ENCODE results near the gene IFITM5. TPM values are rescaled to one million over a fixed set of nuclear protein-coding genes. Genes with fewer than 3 reads are reported as not detected.

Gene IFITM5
- total RNA-seq, 3 donors from 2014 or later: not detected

DNA sequence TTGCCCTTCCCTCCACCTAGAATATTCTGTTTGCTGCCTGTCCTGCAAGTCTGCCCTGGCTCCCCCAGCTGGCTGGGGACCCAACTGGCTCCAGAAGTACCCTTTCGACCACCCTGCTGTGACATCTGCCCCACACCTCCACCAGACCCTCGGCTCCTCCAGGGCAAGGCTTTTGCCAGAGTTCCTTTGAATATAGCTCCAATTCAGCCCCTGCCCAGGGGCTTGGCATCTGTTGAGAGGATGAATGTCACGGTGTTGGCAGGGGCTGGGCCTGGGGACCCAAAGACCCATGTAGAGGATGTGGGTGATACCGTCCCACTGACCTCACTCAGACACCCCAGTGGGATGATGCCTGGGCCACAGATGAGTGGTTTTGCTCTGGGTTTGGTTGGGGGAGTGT lies 17.2 kb downstream of the IFITM5 start:
- Histone ChIP-seq H3K36me3 (no peaks in the 10 kb centered on the region), H3K9me3 (no peaks in the 10 kb centered on the region), H3K4me3 (no peak overlapping the region), H3K27me3 (peaks cover 24 to 66% of the 10 kb centered on the region in 2 donors), H3K27ac (no peak overlapping the region), H3K4me1 (no peaks in the 10 kb centered on the region)
- TF ChIP-seq POLR2AphosphoS5 (IDR thresholded peaks at IDR 0.05) (no peak), POLR2A (IDR thresholded peaks at IDR 0.05) (no peak)
- TF ChIP-seq, protein P1, sequence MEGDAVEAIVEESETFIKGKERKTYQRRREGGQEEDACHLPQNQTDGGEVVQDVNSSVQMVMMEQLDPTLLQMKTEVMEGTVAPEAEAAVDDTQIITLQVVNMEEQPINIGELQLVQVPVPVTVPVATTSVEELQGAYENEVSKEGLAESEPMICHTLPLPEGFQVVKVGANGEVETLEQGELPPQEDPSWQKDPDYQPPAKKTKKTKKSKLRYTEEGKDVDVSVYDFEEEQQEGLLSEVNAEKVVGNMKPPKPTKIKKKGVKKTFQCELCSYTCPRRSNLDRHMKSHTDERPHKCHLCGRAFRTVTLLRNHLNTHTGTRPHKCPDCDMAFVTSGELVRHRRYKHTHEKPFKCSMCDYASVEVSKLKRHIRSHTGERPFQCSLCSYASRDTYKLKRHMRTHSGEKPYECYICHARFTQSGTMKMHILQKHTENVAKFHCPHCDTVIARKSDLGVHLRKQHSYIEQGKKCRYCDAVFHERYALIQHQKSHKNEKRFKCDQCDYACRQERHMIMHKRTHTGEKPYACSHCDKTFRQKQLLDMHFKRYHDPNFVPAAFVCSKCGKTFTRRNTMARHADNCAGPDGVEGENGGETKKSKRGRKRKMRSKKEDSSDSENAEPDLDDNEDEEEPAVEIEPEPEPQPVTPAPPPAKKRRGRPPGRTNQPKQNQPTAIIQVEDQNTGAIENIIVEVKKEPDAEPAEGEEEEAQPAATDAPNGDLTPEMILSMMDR (IDR thresholded peaks at IDR 0.05): no peak
- intact Hi-C loops (cut with DNase I; ENCODE audit: low total_unique reads): loop anchor here (2.0 kb wide), 1 partner anchor 35 kb away; no protein-coding TSS in a partner anchor
- DNase-seq (ENCODE audit: low spot score in 2 of 2): peak in 1 of 2 donors; percentile 33

DNA sequence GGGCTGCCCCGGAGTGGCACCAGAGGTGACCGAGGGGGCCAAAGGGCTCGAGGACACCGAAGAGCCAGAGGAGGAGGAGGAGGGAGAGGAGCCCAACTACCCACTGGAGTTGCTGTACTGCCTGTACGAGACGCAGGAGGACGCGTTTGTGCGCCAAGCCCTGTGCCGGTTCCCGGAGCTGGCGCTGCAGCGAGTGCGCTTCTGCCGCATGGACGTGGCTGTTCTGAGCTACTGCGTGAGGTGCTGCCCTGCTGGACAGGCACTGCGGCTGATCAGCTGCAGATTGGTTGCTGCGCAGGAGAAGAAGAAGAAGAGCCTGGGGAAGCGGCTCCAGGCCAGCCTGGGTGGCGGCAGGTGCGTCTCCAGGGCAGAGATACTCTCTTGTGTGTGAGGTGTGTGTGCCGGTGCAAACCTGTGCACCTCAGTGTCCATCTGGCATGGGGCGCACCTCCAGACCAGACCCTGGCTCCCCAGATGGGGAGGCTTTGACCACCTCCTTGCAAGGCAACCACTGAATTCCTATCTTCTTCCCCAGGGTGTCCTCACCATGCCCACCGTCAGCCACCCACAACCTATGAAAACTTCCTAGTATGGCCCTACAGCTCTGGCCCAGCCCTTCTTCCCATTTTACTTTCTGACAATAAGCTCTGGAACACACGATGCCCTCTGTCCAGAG lies 17.7 kb downstream of the IFITM5 start:
- H3K4me3 ChIP-seq: peak overlapping the region in 2 of 3 donors; percentile 33 to 59
- no peaks in the 10 kb centered on the region for H3K36me3 ChIP-seq
- intact Hi-C loops (cut with DNase I; ENCODE audit: low total_unique reads): loop anchor here (2.0 kb wide), 1 partner anchor 35 kb away; no protein-coding TSS in a partner anchor
- H3K4me1 ChIP-seq: no peaks in the 10 kb centered on the region
- DNase-seq (ENCODE audit: low spot score in 2 of 2): peak in 1 of 2 donors; percentile 28
- H3K27me3 ChIP-seq: peaks cover 24 to 66% of the 10 kb centered on the region in 2 donors
- H3K27ac ChIP-seq: no peak overlapping the region
- TF ChIP-seq POLR2AphosphoS5 (IDR thresholded peaks at IDR 0.05) (no peak), POLR2A (IDR thresholded peaks at IDR 0.05) (no peak)
- no peaks in the 10 kb centered on the region for H3K9me3 ChIP-seq

GRCh38 chr11:280706-281485 lies 18.4 kb downstream of the IFITM5 start:
- peaks cover 24 to 66% of the 10 kb centered on the region in 2 donors for H3K27me3 ChIP-seq
- no peak overlapping the region for H3K27ac ChIP-seq
- DNase-seq (ENCODE audit: low spot score in 2 of 2): peak in 1 of 2 donors; percentile 44

GRCh38 chr11:279966-280705 lies 19.2 kb downstream of the IFITM5 start:
- TF ChIP-seq, protein P1 (IDR thresholded peaks at IDR 0.05): no peak
- TF ChIP-seq POLR2AphosphoS5 (IDR thresholded peaks at IDR 0.05) (no peak), POLR2A (IDR thresholded peaks at IDR 0.05) (no peak)
- intact Hi-C loops (cut with DNase I; ENCODE audit: low total_unique reads): no loop called here
- H3K27ac ChIP-seq: no peak overlapping the region
- peak overlapping the region; percentile 32 to 59 (median 33) for H3K4me3 ChIP-seq
- no peaks in the 10 kb centered on the region for H3K4me1 ChIP-seq
- peaks cover 24 to 64% of the 10 kb centered on the region in 2 donors for H3K27me3 ChIP-seq
- H3K36me3 ChIP-seq: no peaks in the 10 kb centered on the region
- peak in 1 of 2 donors; percentile 52 for DNase-seq (ENCODE audit: low spot score in 2 of 2)
- H3K9me3 ChIP-seq: peaks cover 0 to 4% of the 10 kb centered on the region in 2 donors

More at GRCh38 chr11:280706-281485, 18.4 kb downstream of the IFITM5 start:
- intact Hi-C loops (cut with DNase I; ENCODE audit: low total_unique reads): no loop called here
- Histone ChIP-seq H3K4me1 (no peaks in the 10 kb centered on the region), H3K36me3 (no peaks in the 10 kb centered on the region), H3K9me3 (peaks cover 0 to 4% of the 10 kb centered on the region in 2 donors), H3K4me3 (peak overlapping the region; percentile 32 to 59 (median 33))
- TF ChIP-seq POLR2A (IDR thresholded peaks at IDR 0.05) (no peak), POLR2AphosphoS5 (IDR thresholded peaks at IDR 0.05) (no peak)
- TF ChIP-seq, protein P1 (IDR thresholded peaks at IDR 0.05): no peak

All from breast epithelium (tissue), 4 donors.